22Rv1 (cell line): ENCODE data around the gene PHACTR1.

ENCODE experiments used
- H3K27ac ChIP-seq: fragments of 450-650 bp; 2 replicates; pipeline ENCODE4 v1.5.1; 2017
- ZFX ChIP-seq: fragments of 450-650 bp; IDR thresholded peaks from 2 replicates; pipeline ENCODE4 v1.6.1; 2017; ENCODE audit warnings: antibody characterized with exemption, borderline replicate concordance
- TF ChIP-seq, protein P1 (sequence below): fragments of 450-650 bp; IDR thresholded peaks from 2 replicates; pipeline ENCODE4 v1.5.1; 2017; ENCODE audit warnings: mild to moderate bottlenecking

The PHACTR1 gene

GRCh38 chr6:12916420-12917136, 200.0 kb downstream of the PHACTR1 start:
- TF ChIP-seq ZFX = no peak
- TF ChIP-seq, protein P1, sequence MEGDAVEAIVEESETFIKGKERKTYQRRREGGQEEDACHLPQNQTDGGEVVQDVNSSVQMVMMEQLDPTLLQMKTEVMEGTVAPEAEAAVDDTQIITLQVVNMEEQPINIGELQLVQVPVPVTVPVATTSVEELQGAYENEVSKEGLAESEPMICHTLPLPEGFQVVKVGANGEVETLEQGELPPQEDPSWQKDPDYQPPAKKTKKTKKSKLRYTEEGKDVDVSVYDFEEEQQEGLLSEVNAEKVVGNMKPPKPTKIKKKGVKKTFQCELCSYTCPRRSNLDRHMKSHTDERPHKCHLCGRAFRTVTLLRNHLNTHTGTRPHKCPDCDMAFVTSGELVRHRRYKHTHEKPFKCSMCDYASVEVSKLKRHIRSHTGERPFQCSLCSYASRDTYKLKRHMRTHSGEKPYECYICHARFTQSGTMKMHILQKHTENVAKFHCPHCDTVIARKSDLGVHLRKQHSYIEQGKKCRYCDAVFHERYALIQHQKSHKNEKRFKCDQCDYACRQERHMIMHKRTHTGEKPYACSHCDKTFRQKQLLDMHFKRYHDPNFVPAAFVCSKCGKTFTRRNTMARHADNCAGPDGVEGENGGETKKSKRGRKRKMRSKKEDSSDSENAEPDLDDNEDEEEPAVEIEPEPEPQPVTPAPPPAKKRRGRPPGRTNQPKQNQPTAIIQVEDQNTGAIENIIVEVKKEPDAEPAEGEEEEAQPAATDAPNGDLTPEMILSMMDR = no peak
- H3K27ac ChIP-seq = no peak overlapping the region

DNA sequence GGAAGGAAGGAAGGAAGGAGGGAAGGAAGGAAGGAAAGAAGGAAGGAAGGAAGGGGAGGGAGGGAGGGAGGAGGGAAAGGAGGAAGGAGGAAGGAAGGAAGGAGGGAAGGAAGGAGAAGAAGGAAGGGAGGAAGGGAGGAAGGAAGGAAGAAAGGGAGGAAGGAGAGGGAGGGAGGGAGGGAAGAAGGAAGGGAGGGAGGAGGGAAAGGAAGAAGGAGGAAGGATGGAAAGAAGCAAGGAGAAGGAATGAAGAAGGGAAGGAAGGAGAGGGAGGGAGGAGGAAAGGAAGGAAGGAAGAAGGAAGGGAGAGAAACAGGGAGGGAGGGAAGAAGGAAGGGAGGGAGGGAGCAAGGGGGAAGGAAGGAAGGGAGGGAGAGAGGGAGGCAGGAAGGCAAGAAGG, 204.9 kb downstream of the PHACTR1 start:
- H3K27ac ChIP-seq = no peak overlapping the region
- no peak for TF ChIP-seq ZFX
- TF ChIP-seq, protein P1 = no peak

DNA sequence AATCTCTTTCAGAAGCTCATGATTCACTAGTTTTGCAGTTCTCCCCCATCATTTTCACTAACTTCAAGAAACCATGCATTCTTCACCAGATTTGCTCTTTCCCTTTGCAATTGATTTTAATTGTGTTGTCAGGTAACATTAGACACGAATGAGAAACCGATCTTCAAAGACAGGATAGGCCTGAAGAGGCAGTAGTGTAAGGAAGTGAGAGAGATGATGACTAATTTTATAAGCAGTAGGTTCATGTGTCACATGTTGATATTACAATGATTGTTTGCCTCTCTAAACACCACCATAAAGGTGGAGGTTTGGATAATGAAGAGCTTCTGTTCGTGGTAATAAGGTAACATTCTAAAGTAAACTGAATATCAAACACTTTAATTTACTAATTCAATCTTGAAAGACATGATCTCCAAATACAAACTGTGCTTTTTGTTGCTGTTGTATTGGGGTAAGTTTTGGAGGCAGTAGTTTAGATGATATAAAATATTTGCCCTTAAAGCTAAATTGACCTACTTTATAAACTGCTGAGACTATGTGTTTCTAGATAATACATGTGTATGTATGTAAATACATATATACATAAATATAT, 207.2 kb downstream of the PHACTR1 start:
- no peak overlapping the region for H3K27ac ChIP-seq
- no peak for TF ChIP-seq ZFX
- TF ChIP-seq, protein P1 = no peak

DNA sequence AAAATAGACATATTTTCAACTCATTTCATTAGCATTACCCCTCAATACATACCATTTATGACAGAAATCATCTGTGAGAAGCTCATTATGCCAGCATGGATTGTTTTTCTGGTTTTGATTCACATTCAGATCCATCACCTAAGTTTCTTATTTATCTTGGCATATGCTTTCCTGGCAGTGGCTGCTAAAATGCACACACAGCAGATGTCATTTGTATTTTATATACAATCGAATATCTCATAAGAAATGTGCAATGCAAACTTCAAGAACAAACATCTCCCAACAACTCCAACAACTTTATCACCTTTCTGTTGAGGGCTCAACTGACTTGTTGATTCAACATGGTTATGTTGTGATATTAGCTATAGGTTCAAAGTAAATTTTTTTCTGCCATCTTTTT, 208.3 kb downstream of the PHACTR1 start:
- H3K27ac ChIP-seq = no peak overlapping the region
- TF ChIP-seq ZFX = no peak
- TF ChIP-seq, protein P1 = no peak

GRCh38 chr6:12927746-12928145, 211.2 kb downstream of the PHACTR1 start:
- TF ChIP-seq ZFX = no peak
- TF ChIP-seq, protein P1 = no peak
- H3K27ac ChIP-seq = no peak overlapping the region

DNA sequence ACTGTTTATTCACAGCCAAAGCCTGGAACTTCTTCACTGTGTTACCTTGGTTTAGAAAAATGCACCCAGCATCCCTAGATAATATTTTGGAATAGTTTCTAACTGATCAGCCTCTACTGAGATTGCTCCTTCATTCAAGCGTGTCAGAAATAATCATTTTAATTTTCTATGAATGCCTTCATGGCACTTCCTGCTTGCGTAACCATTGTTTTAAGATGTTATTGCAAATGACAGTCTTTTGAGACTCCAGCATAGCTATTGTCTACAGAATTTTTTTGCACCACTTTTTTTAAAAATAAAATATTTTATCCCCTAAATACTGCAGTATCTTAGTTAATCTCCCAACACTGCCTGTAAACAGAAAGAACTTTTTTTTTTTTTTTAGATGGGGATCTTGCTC, 213.1 kb downstream of the PHACTR1 start:
- TF ChIP-seq ZFX = no peak
- TF ChIP-seq, protein P1 = no peak
- H3K27ac ChIP-seq = no peak overlapping the region

DNA sequence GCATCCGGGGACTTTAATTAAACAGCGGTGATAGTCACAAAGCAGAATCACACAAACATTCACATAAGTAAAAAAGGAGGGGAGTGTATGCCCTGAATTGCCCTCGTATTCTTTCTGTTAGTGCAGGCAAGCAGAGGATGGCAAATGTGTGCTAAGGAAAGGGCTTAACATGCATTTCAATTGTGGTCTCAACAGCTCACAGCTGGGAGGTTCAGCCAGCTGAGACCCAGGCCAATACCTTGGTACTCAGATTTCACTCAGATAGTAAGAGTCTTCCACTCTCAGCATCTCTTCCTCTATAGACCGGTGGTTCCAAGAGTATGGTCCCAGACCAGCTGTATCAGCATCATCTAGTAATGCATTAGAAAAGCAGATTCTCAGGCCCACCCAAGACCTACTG, 215.1 kb downstream of the PHACTR1 start:
- TF ChIP-seq ZFX = no peak
- TF ChIP-seq, protein P1 = no peak
- no peak overlapping the region for H3K27ac ChIP-seq
